GM18505 (cell line): Measurements from ENCODE around the gene MRGPRF.

Experiments used
- ATAC-seq: cut with Tn5 transposase; IDR thresholded peaks from one replicate; pipeline ENCODE4 v1.9.1; 2021; ENCODE audit not compliant: unreplicated experiment
- POLR2A ChIP-seq: IDR thresholded peaks from 4 replicates; pipeline ENCODE4 v1.6.1; 2011; ENCODE audit warnings: borderline replicate concordance; ENCODE audit not compliant: insufficient read depth, insufficient read length; ENCODE audit errors: extremely low read depth

The MRGPRF gene

GRCh38 chr11:69024509-69024908 lies 11.5 kb upstream of the MRGPRF start:
- no peak for ATAC-seq
- no peak for TF ChIP-seq POLR2A

DNA sequence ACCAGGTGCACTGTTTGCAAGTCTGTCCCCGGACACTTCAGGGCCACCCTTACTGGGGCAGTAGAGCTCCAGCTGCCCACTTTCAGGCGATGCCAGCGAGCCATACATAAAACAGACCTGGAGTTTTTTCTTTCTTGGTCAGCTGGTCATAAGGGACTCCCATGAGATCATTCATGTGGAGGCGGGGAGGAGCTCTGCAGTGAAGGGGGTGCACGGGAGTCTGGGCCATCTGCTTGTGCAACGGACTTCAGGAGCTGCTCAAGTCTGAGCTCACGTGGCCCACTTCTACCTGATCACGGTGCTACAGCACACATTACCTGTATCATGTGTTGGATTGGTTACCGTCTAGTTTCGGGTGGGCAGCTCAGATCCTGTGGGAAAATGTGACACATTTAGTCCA lies 9.2 kb upstream of the MRGPRF start:
- ATAC-seq: no peak
- TF ChIP-seq POLR2A: no peak

GRCh38 chr11:69018924-69019323 lies 5.9 kb upstream of the MRGPRF start:
- no peak for TF ChIP-seq POLR2A
- no peak for ATAC-seq

DNA sequence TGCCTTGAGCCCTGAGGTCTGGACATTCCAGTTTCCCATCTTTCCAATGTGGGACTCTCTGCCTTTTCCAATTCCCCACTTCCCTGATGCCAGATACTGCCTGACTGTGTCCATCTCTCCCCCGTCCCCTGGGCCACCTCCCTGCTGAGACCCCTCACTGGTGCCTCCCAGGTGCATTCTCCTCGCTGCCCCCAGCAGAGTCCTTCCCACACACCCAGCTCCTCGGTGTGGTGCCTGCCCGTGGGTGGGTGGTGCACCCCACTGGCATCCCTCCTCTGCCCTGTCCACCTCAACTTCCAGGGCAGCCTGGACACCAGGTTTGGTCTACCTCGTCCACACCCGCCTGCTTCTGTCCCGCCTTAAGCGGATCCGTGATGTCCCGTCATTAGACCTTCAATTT lies 4.9 kb upstream of the MRGPRF start:
- no peak for ATAC-seq

DNA sequence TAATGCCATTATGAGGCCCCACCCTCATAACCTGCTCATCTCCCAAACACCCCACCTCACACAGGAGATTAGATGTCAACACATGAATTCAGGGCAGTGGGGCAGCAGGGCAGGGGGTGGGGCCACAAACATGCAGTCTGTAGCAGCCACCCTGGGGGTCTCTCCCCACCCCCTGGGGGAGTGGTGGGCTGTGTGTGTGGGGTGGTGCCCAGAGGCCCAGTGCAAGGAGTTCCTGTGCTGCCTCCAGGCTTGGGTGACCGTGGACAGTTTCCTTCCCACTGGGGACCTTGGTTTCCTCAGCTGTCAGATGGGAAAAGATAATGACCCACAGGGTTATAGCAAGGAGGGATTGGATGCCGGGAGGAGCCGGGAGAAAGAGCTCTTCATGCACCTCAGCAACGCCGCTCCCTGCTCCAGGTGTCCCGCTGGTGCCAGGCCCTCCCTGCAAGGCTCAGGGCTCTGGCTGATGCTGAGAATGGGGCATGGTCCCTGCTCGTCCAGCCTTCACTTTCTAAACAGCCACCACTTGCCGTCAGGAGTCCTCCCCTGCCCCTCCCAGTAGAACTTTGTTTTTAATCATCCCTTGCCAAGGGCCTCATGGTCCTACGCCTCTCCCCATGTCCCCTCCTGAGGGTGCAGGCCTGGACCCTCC lies 2.0 kb upstream of the MRGPRF start:
- ATAC-seq: no peak
- TF ChIP-seq POLR2A: no peak

More for the DNA sequence above, 4.9 kb upstream of the MRGPRF start:
- TF ChIP-seq POLR2A: no peak

- no peak for TF ChIP-seq POLR2A
- ATAC-seq: no peak
These were observed 1.2 kb upstream of the MRGPRF start for GRCh38 chr11:69014084-69014851.

DNA sequence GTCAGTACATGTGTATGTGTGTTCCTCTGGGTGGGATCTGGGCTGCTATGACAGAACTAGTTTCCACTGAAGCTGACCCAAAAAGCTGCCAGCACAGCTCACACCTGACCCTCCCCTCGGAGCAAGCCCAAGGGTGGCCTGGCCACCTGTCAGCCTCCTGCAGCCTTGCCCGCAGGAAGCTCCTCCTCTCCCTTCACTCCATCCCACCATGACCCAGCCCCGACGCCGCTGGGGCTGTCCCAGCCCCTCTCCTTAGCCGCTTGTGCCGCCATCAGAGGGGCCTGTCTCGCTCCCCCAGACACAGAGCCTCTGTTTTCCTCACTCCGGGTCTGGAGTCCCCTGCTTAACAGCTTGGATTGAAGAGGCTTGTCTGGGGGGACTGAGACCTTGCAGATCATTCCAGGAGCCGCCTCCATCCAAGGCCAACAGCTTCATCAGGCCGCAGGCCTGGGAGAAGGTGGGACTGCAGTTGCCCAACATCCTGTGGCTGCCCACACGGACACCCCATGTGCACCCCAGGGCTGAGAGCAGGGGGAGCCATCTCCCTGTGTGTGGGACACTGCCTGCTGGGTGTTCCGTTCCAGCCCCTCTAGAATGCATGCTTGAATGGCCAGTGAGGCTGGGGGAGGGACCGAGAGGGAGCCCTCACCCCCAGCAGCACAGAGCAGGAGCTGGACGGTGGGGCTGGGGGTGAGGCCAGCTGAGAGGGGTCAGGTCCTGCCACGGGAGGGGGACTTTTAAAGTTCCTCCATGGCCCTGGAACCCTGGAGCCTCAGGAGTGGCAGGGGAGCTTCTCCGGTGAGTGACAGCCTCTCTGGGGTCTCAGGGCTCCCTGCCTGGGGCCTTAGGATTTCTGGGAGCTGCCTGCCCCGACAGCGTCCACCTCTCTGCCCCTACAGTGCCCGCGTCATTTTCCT lies 696 bp downstream of the MRGPRF start:
- no peak for TF ChIP-seq POLR2A
- ATAC-seq: no peak

- TF ChIP-seq POLR2A: no peak
- ATAC-seq: no peak
These were observed 1.4 kb downstream of the MRGPRF start for GRCh38 chr11:69011624-69012091.

- ATAC-seq: no peak
- TF ChIP-seq POLR2A: no peak
These were observed 2.0 kb downstream of the MRGPRF start for GRCh38 chr11:69010964-69011623.

DNA sequence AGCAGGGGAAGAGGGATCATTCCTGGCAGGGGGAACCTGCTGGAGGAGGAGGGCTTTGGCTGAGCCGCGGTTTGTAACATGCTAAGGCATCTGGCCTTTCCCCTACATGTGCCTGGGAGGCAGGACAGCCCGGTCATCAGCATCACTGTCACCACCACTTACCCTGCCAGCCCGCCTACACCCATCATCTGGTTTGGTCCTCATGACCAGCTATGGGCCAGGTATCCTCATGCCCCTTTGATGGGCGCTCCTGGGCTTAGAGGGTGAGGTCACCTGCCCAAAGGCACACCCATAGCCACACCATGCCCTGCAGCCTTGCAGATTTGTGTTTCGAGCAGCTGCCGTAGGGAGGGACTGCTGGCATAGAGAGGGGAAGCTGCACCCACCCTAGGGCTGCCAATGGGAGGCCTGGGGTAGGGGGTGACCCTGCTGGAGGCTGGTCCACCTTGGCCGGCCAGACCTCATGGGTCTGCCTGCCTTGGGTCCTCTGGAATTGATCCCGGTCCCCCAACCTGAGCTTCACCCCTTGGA lies 2.6 kb downstream of the MRGPRF start:
- no peak for TF ChIP-seq POLR2A

DNA sequence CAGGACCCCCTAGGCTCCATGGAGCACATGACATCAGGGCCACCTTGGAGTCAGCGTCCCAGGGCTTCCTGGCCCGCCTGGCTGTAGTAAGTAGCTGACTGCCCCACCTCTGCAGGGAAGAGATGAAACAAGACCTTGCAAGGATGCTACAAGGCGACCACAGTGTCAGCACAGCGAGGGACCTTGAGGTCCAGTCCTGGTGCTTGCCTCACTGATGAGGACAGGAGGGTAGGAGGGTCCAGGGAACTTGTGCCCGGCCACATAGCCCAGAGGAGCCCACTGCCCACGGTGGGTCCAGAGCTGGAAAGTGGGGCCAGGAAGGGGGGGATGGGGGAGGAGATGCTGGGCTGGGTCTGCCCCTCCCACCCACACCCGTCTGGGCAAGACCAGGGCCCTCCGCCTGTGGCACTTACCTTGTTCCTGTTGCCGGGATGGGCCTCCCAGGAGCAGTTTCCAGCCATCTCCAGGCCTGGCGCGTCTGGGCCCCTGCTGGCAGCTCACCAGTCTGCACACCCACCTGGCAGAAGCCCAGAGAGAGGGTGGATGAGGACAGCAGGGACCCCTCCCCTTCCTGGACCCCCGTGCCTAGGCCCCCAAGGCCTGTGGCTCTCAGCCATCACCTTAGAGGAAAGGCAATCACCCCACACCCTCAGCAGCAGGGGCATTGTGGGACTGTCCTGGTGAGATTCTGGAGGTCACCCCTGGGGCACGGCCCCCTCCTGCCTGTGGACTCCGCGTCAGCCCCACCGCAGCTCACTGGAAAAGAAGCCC lies 3.4 kb downstream of the MRGPRF start:
- ATAC-seq: no peak
- no peak for TF ChIP-seq POLR2A

More for the DNA sequence above, 2.6 kb downstream of the MRGPRF start:
- ATAC-seq: no peak
